Effector CD8-positive, alpha-beta T cell (primary cell): Measurements from ENCODE around the gene HBM.
"Not testable (repeated sequence)": the region's sequence is repeated elsewhere in the genome, so short reads cannot be mapped to it uniquely, and the experiment has no call there.

ENCODE experiments used
- DNase-seq: peaks from one replicate; lab custom pipeline; 2025; lab: John Stamatoyannopoulos, UW

Gene HBM

DNA sequence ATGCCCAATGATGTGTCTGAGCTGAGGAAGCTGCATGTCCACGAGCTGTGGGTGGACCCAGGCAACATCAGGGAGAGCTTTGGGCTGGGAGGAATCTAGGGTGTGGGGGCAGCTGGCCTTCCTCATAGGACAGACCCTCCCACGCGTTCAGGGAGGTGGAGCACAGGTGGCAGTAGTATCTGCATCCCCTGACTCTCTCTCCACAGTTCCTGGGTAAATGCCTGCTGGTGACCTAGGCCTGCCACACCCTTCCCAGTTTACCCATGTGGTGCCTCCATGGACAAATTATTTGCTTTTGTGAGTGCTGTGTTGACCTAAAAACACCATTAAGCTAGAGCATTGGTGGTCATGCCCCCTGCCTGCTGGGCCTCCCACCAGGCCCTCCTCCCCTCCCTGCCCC lies 3.2 kb downstream of the HBM start:
- no peak for DNase-seq

GRCh38 chr16:170088-170507 lies 4.3 kb downstream of the HBM start:
- not testable (repeated sequence) for DNase-seq

DNA sequence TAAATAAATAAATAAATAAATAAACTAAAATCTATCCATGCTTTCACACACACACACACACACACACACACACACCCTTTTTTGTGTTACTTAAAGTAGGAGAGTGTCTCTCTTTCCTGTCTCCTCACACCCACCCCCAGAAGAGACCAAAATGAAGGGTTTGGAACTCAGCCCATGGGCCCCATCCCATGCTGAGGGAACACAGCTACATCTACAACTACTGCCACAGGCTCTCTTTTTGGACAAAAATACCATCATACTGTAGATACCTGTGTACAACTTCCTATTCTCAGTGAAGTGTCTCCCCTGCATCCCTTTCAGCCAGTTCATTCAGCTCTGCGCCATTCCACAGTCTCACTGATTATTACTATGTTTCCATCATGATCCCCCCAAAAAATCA lies 5.0 kb downstream of the HBM start:
- no peak for DNase-seq

- not testable (repeated sequence) for DNase-seq
Measured at GRCh38 chr16:172374-172941, 6.7 kb downstream of the HBM start, which contains the start of gene HBA2. Gene HBA2, plus strand, starts transcription at chr16:172876. Its CDS starts 37 bp downstream, at chr16:172913.

- DNase-seq, result not testable (repeated sequence)
Measured at GRCh38 chr16:173211-173854, 7.6 kb downstream of the HBM start.

- not testable (repeated sequence) for DNase-seq
Measured at GRCh38 chr16:173928-174769, 8.4 kb downstream of the HBM start.

GRCh38 chr16:175011-175949 lies 9.5 kb downstream of the HBM start:
- DNase-seq, result no peak

DNA sequence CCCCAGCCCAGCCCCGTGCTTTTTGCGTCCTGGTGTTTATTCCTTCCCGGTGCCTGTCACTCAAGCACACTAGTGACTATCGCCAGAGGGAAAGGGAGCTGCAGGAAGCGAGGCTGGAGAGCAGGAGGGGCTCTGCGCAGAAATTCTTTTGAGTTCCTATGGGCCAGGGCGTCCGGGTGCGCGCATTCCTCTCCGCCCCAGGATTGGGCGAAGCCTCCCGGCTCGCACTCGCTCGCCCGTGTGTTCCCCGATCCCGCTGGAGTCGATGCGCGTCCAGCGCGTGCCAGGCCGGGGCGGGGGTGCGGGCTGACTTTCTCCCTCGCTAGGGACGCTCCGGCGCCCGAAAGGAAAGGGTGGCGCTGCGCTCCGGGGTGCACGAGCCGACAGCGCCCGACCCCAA lies 10.2 kb downstream of the HBM start:
- not testable (repeated sequence) for DNase-seq

- DNase-seq, result not testable (repeated sequence)
Measured at GRCh38 chr16:176477-177382, 11.0 kb downstream of the HBM start, which contains the start of gene HBA1. Gene HBA1, plus strand, starts transcription at chr16:176680. Its CDS starts 37 bp downstream, at chr16:176717.

DNA sequence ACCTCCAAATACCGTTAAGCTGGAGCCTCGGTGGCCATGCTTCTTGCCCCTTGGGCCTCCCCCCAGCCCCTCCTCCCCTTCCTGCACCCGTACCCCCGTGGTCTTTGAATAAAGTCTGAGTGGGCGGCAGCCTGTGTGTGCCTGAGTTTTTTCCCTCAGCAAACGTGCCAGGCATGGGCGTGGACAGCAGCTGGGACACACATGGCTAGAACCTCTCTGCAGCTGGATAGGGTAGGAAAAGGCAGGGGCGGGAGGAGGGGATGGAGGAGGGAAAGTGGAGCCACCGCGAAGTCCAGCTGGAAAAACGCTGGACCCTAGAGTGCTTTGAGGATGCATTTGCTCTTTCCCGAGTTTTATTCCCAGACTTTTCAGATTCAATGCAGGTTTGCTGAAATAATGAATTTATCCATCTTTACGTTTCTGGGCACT lies 11.6 kb downstream of the HBM start:
- DNase-seq, result no peak

GRCh38 chr16:177981-178667 lies 12.3 kb downstream of the HBM start:
- no peak for DNase-seq

DNA sequence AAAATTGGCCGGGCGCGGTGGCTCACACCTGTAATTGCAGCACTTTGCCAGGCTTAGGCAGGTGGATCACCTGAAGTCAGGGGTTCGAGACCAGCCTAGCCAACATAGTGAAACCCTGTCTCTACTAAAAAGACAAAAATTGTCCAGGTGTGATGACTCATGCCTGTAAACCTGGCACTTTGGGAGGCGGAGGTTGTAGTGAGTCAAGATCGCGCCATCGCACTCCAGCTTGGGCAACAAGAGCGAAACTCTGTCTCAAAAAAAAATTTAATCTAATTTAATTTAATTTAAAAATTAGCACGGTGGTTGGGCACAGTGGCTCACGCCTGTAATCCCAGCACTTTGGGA lies 12.9 kb downstream of the HBM start:
- no peak for DNase-seq

DNA sequence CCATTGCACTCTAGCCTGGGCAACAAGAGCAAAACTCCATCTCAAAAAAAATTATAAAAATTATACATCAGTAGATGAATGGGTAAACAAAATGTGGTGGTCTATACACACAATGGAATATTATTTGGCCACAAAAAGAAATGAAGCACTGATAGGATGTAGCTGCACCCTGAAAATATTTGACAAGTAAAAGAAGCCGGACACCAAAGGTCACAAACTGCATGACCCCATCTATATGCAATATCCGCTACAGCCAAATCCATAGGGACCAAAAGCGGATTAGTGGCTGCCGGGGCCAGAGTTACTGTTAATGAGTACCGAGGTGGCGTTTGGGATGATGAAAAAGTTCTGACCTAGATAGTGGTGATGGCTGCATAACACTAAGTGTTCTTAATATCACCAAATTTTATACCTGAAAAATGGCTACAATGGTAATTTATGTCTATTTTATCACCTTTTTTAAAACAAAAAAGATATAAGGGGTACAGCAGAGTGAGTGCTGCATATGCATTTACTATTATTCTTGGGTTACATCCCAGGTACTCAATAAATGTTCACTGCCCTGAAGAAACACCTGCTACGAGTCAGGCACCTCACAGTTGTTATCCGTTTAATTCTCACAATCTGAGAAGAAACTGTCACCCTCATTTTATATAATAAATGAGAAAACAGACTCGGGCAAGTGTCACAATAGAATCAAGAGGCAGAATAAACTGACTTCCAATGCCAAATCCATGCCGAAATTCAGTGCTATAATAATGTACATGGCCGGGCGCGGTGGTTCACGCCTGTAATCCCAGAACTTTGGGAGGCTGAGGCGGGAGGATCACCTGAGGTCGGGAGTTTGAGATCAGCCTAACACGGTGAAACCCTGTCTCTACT lies 13.7 kb downstream of the HBM start:
- no peak for DNase-seq

- DNase-seq, result peak; percentile 31
Measured at GRCh38 chr16:180101-180675, 14.4 kb downstream of the HBM start, which contains the start of gene HBQ1. Gene HBQ1, plus strand, starts transcription at chr16:180459. Its CDS starts 28 bp downstream, at chr16:180487.

GRCh38 chr16:180681-181564 lies 15.1 kb downstream of the HBM start:
- no peak for DNase-seq

- DNase-seq, result peak; percentile 79
Measured at GRCh38 chr16:181565-182021, 15.8 kb downstream of the HBM start.

DNA sequence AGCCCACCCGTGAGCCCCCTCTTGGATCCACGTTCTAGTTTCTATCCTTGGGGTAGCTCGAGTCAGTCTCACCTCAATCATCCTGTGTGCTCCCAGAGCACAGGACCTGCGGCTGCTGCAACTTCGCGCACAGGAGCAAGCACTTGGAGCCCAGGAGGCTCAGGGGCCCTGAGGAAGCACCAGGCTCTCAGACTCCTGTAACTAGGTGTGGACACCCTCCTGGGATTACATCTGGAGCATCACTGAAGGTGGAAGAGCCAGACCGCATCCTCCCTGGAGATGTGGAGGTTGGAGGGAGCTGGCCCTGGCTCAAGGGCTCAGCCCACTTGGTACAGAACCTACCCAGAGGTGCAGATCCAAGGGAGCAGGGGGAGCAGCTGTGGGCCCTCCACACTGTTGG lies 17.2 kb downstream of the HBM start:
- DNase-seq, result no peak
